CD4-positive, alpha-beta T cell treated with Interleukin-12 subunit alpha and Interleukin-12 subunit beta, for 1 hour (primary cell): ENCODE measurements around the gene CERT1.
"Not testable (repeated sequence)": the region's sequence is repeated elsewhere in the genome, so short reads cannot be mapped to it uniquely, and the experiment has no call there.

Experiments used
- DNase-seq: peaks from one replicate; pipeline ENCODE4 v3.0.0-alpha.2; 2020

Gene CERT1, protein sequence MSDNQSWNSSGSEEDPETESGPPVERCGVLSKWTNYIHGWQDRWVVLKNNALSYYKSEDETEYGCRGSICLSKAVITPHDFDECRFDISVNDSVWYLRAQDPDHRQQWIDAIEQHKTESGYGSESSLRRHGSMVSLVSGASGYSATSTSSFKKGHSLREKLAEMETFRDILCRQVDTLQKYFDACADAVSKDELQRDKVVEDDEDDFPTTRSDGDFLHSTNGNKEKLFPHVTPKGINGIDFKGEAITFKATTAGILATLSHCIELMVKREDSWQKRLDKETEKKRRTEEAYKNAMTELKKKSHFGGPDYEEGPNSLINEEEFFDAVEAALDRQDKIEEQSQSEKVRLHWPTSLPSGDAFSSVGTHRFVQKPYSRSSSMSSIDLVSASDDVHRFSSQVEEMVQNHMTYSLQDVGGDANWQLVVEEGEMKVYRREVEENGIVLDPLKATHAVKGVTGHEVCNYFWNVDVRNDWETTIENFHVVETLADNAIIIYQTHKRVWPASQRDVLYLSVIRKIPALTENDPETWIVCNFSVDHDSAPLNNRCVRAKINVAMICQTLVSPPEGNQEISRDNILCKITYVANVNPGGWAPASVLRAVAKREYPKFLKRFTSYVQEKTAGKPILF

DNA sequence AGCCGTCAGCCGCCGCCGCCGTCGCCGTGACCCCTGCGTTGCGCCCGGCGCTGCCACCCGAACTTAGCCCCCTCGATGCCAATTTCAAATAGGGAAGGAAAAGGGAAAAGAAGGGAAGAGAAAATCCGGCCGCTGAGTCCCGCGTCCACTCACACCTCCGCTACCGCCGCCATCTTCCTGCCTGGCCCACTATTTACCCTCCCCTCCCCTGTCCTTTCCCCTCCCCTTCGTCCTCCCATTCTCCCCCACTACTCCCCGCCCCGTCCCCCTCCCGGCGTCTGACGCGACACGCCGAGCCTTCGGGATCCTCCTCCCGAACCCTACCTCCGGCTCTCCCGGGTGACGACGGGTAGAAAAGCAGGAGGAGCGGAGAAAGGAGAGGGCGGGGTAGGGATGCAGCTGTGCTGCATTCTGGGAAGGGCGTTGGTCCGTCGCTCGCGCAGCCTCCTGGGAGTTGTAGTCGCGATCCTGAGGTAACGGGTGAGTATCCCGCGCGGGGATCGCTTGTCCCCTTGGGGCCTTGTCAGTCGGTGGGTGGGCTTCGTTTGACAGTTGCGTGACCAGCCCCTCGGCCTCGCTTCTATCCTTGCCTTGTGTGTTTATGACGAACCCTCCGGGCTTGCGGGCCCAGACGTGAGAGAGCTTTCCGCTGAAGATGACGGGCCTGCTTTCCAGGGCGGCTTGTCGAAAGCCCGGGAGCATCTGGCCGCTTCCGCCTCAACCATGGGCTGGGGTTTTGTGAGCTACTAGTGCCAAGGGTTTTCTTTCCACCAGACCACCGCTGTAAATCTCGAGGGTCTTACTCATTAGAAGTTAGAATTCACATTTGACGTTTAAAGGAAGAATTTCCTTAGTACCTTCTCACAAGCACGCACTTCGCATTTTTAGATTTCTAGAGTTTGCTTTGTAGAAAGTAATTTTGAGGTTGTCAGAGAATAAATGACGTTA lies at the start of gene CERT1, which contains the start of gene POLK:
TSS of gene CERT1 (minus strand) at position 195 of the 948 bp plus-strand sequence. CDS start 422 bp downstream, outside the sequence.
TSS of gene POLK (plus strand) at position 457 of the 948 bp plus-strand sequence.
- DNase-seq: peak; percentile 95

DNA sequence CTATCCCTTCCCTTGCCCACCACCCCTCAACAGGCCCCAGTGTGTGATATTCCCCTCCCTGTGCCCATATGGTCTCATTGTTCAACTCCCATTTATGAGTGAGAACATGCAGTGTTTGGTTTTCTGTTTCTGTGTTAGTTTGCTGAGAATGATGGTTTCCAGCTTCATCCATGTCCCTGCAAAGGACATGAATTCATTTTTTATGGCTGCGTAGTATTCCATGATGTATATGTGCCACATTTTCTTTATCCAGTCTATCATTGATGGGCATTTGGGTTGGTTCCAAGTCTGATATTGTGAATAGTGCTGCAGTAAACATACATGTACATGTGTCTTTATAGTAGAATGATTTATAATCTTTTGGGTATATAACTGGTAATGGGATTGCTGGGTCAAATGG lies 49.2 kb upstream of the CERT1 start:
- DNase-seq: not testable (repeated sequence)

DNA sequence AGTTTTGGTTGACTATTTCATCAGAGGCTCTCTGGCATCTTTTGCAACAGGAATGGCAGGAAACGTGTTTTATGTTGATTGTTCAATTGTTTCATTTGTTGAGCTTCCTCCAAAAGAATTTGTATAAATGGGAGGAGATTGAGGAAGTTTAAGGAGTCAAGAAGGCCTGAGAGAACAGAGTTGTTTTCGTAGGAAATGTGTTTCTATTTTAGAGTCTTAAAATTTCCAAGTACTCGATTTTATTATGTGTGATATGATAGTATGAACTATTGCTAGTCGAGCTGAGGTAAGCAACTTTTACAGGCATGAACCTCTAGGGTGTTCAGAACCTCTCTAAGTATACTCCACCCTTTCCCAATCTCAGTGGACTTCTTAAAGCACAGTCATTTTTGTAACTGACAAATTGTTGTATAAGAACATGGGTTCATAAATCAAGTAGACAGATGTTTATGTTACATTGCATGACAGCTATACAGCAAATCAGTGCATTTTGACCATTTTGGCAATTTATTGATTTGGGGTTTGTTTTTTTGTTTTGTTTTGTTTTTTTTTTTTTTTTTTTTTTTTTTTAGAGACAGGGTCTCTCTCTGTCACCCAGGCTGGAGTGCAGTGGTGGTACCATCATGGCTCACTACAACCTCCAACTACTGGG lies 47.7 kb upstream of the CERT1 start:
- no peak for DNase-seq

DNA sequence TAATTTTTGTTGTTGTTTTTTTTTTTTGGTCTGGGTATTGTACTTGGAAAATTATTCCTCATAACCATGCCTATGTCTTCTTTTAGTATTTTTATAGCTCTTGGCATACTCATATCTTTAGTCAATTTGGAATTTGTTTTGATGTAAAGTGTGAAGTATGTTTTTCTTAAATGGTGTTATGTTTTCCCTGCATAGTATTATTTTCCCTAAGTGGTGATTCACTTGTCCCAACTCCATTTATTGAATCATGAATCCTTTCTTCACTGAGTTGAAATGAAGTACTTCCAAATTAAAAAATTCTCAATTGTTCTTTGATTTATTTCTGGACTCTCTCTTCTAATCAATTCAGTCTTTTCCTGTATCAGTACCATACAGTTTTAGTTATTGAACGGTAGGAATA lies 46.8 kb upstream of the CERT1 start:
- DNase-seq: no peak

DNA sequence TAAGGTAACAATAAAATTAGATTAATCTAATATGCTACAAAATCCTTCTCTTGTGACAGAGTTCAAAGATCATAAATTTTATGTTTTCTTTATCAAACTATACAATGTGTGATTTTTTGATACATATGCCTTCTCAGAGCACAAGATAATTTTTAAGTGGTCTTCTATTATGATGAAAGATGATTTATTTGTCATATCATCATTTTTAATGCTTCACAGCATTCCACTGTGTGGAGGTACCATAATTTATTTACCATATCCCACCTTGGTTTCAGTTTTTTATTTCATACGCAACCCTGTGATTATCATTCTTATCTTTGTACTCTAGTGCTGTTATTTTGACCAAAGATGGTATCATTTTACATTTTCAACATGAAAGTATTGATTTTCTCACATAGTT lies 41.9 kb upstream of the CERT1 start:
- no peak for DNase-seq

DNA sequence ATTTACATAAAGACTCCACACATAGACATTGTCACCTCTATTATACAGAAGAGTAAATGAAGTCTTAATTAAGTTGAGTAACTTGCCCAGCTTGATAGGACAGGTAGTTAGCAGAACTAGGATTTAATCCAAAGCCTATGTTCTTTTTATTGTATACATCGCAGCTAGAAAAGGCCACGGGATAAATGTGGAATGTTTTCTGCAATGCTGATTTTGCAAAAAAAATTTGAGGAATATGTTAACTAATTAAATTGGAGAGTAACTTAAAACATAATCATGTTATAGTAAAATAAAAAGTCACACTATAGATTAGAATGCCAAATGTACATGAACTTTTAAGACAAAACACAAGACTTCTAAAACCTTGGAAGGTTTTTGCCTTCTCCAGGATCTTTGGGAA lies 41.3 kb upstream of the CERT1 start:
- DNase-seq: no peak

DNA sequence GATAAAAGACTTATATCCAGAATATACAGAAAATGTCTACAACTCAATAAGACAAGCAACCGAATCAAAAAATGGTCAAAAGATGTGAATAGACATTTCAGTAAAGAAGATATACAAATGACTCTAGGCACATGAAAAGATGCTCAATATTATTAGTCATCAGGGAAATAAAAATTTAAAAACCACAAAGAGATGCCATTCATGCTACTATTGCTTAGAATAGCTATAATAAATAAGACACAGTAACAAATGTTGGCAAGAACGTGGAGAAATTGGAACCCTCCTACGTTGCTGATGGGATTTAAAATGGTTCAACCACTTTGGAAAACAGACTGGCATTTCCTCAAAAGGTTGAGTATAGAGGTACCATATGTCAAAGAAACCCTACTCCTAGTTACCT lies 40.0 kb upstream of the CERT1 start:
- DNase-seq: no peak

DNA sequence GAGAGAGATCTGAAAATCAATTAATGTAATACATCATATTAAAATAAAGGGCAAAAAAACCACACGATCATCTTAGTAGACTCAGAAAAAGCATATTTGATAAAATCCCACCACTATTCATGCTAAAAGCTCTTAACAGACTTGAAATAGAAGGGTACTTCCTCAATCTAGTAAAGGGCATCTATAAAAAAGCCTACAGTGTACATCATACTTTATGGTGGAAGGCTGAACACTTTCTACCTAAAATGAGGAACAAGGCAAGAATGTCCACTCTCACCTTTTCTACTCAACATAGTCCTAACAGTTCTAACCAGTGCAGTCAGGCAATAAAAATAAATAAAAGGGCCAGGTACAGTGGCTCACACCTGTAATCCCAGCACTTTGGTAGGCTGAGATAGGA lies 39.2 kb upstream of the CERT1 start:
- DNase-seq: no peak

DNA sequence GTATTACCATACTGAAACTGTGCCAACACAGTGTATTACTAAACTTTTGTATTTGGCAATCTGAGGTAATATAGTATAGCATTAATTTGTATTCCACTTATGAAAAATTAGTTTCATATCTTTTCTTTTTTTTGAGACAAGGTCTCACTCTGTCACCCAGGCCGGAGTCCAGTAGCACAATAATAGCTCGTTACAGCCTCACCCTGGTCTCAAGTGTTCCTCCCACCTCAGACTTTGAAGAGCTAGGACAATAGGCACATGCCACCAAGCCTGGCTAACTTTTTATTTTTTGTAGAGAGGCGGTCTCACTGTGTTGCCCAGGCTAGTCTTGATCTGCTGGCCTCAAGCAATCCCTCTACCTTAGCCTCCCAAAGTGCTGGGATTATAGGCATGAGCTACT lies 36.4 kb upstream of the CERT1 start:
- no peak for DNase-seq

DNA sequence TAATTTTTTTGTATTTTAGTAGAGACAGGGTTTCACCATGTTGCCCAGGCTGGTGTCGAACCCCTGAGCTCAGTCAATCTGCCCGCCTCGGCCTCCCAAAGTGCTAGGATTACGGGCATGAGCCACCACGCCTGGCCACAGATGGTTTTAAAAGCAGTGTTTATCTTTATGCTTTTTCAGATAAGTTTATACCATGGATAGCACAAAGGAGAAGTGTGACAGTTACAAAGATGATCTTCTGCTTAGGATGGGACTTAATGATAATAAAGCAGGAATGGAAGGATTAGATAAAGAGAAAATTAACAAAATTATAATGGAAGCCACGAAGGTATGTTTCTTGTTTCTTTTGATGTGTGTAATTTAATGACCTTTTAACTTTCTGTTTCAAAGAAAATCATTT lies 35.4 kb upstream of the CERT1 start:
- DNase-seq: no peak

DNA sequence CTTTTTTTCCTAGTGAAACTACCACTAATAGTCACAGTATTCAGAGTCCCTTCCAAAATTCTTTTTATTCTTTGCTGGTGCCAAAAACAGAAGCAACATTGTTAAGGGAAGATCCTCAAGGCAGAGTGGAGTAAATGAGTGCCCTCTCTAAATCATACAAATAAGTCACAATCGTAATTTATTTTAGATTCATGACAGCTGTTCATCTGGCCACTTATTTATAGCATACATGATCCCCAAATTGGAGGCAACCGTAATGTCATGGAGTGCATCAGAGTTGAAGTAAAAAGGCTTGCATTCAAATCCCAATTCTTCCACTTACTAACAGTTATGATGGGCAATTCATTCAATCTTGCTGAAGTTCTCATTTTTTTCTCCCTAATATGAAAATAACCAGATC lies 33.7 kb upstream of the CERT1 start:
- DNase-seq: no peak

DNA sequence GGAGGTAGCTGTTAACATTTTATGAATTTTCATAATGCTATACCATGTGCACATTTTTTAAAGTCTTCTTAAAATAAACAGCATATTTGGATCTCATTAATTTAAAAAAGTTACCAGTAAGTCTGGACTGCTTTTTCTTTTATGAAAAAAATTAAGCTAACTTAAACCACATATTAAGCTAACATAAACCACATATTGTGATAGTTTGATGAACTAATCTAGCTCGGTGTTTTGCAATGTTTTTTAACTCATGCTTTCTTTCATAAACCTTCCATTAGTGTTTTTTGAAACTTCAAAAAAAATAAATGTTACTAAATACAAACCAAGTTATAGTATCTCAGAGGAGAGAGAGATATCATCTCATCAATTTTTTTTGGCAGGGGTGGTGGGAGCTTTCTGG lies 26.8 kb upstream of the CERT1 start:
- no peak for DNase-seq

DNA sequence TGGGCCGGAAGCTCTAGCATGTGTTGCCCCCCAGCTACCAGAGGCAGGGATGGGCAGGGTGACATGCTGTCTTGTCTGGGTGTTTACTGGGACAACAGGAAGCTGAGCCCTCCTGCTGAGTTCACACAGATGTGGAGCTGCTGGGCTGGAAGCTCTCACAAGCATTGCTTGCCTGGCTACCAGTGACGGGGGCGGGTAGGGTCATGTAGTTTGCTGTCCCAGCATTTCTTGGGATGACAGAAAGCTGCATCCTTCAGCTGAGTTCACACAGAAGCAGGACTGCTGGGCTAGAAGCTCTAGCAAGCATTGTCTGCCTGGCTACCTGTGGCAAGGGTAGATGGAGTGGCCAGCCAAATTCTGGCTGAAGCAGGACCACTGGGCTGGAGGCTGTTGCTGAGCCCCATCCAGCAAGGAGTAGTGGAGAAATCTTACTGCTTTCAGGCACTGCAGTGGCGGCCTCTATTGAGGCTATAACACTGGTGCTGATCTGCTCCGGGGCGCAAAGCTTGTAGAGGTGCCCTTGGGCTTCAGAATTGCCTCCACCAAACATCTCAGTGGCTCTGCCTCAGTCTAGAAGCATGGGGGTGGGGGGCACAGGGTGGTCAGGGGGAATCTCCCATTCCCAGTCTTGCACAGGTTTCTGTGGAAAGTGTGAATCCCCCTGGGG lies 25.4 kb upstream of the CERT1 start:
- DNase-seq: no peak

DNA sequence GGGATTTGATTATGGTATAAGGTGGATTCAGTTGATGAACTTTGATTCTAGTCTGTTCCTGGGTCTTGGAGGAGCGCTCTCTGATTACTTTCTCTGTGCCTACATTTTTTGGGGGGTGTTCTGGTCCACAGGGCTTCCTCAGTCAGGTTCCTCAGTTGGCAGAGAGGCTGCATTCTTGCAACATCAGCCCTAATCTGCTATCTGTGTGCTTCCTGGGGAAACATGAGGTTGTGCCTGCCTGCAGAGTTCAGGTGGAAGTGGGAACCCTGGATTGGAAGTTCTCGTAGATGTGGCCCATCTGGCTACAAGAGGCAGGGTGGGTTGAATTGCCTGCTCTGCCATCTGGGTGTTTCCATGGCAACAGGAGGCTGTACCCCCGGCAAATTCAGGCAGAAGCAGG lies 24.7 kb upstream of the CERT1 start:
- no peak for DNase-seq

DNA sequence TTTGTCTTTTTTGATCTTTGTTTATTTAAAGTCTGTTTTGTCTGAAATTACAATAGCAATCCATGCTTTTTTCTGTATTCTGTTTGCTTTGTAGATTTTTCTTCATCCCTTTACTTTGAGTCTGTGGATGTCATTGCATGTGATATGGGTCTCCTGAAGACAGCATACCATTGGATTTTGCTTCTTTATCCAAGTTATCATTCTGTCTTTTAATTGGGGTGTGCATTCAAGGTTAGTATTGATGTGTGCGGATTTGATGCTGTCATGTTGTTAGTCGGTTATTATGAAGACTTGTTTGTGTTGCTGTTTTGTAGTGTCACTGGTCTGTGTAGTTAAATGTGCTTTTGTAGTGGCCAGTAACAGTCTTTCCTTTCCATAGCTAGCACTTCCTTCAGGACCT lies 23.3 kb upstream of the CERT1 start:
- no peak for DNase-seq

DNA sequence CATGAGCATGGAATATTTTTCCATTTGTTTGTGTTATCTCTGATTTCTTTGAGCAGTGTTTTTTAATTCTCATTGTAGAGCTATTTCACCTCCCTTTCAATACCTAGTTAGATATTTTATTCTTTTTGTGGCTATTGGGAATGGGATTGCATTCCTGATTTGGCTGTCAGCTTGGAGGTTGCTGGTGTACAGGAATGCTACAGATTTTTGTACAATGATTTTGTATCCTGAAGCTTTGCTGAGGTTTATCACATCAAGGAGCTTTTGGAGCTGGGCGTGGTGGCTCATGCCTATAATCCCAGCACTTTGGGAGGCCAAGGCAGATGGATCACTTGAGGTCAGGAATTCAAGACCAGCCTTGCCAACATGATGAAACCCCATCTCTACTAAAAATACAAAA lies 22.3 kb upstream of the CERT1 start:
- not testable (repeated sequence) for DNase-seq

DNA sequence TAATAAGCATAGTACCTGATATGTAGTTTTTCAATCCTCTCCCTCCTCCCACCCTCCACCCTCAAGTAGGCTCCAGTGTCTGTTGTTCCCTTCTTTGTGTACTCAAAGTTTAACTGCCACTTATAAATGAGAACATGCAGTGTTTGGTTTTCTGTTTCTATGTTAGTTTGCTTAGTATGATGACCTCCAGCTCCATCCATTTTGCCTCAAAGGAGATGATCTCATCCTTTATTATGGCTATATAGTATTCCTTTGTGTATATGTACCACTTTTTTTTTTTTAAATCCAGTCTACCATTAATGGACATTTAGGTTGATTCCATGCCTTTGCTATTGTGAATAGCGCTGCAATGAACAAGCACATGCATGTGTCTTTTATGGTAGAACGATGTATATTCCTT lies 20.8 kb upstream of the CERT1 start:
- DNase-seq: no peak

DNA sequence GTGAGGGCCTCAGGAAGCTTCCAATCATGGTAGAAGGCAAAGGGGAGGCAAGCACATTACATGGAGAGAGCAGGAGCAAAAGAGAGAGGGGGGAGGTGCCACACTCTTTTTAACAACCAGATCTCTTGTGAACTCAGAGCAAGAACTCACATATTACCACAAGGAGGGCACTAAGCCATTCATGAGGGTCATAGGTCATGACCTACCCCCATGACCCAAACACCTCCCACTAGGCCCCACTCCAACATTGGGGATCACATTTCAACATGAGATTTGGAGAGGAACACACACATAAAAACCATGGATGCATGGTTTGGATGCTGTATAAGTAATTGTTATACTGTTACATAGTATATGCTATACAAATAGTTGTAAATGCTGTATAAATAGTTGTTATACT lies 17.8 kb upstream of the CERT1 start:
- no peak for DNase-seq

DNA sequence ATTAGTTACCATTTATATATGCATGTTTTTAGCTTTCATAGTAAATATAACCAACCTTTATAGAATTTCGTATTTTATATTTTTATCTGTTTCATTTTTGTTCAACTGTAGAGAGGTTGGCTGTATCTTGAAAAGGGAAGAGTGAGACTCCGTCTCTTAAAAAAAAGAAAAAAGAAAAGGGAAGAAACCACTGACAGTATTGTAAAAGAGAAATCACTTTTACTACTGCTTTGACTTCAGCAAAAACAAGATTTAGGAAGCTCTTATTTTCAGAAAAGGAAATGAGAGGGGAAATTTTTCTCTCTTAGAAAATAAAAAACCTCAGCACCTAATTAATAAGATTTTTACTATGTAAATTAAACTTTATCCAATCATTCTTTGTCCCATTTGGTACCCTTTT lies 14.6 kb upstream of the CERT1 start:
- DNase-seq: no peak

DNA sequence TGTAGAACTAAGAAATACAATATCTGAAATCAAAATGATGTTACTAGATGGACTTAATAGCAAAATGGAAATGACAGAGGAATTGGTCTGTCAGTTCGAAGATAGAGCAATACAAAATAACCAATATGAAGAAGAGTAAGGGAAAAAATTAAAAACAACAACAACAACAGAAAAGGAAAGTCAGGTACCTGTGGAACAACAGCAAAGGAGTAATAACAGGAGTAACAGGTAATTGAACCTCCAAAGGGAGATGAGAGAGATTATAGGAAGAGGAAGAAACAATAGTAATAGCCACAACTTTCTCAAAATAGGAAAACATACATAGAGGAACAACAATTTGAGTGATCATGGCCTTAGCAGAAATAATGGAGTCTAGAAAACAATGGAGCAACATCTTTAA lies 13.9 kb upstream of the CERT1 start:
- no peak for DNase-seq

DNA sequence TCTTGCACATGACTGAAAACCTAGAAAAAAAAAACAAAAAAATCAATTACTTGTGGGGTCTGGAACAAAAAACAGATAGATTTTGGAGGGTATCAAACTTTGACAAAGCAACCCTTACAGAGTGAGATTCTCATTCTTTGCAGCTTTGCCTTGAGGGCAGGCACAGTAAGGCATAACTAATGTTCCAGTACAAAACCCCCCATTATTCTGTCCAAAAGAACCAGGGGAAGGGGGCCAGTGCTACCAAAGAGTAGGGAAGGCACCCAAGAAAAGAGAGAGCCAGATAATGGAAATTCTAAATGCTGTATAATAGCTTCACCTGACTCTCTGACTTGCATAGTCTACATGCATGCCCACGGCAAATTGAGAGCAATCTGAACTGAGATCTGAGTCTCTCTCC lies 13.2 kb upstream of the CERT1 start:
- no peak for DNase-seq

DNA sequence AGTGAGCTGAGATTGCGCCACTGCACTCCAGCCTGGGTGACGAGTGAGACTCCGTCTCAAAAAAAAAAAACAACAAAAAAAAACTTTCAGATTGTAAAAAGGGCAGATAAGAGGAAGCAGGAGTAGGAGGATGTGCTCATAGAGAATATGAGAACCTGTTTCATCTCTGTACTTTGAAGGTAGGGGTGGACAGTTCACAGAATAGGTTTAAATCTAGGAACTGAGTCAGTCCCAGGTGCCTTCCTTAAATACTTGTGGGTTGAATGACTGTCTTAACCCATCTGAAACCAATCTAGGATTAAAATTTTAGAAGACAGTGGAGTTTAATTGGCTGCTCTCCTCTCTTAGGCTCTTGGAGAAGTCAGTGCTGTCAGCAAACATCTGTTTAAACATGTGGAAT lies 12.6 kb upstream of the CERT1 start:
- DNase-seq: no peak
